HUES64 (cell line): ENCODE results near the gene GABPB2. TPM values are rescaled to one million over a fixed set of nuclear protein-coding genes. Genes with fewer than 3 reads are reported as not detected.

Experiments
- H3K27ac ChIP-seq: 2 replicates; pipeline ENCODE4 v1.7.0; 2013; ENCODE audit warnings: low read depth, low read length, inconsistent platforms
- H3K27me3 ChIP-seq: 2 replicates; pipeline ENCODE4 v1.6.1; 2013; ENCODE audit warnings: mild to moderate bottlenecking, low read length; ENCODE audit not compliant: insufficient read depth
- H3K36me3 ChIP-seq: 2 replicates; pipeline ENCODE4 v1.6.1; 2013; ENCODE audit warnings: mild to moderate bottlenecking, low read length; ENCODE audit not compliant: insufficient read depth
- H3K4me1 ChIP-seq: 2 replicates; pipeline ENCODE4 v1.6.1; 2013; ENCODE audit warnings: mild to moderate bottlenecking, low read length, moderate library complexity; ENCODE audit not compliant: insufficient read depth
- H3K4me3 ChIP-seq: 2 replicates; pipeline ENCODE4 v1.5.1; 2013; ENCODE audit warnings: mild to moderate bottlenecking, low read length, moderate library complexity
- H3K9ac ChIP-seq: 2 replicates; pipeline ENCODE4 v1.6.1; 2013; ENCODE audit warnings: mild to moderate bottlenecking, low read depth, low read length
- H3K9me3 ChIP-seq: 2 replicates; pipeline ENCODE4 v1.6.1; 2013; ENCODE audit warnings: low read depth, low read length; ENCODE audit not compliant: insufficient read depth
- WGBS: fragments of 150-250, 120-280 bp; methylation state at CpG from one replicate; pipeline ENCODE4 v1.1.7; 2013; ENCODE audit warnings: missing lambda C conversion rate; 5-methylcytosine and 5-hydroxymethylcytosine counted together
- polyA plus RNA-seq, 2 experiments: library from polyadenylated mRNA; stranded (reverse); fragments of 50-300 nt; gene quantifications; one replicate each; pipeline ENCODE4 v1.2.3, GENCODE V29; 2013

Gene GABPB2
- polyA plus RNA-seq (2013, experiment 1 of 2), result 1.6 TPM
- polyA plus RNA-seq (2013, experiment 2 of 2), result 2.1 TPM

DNA sequence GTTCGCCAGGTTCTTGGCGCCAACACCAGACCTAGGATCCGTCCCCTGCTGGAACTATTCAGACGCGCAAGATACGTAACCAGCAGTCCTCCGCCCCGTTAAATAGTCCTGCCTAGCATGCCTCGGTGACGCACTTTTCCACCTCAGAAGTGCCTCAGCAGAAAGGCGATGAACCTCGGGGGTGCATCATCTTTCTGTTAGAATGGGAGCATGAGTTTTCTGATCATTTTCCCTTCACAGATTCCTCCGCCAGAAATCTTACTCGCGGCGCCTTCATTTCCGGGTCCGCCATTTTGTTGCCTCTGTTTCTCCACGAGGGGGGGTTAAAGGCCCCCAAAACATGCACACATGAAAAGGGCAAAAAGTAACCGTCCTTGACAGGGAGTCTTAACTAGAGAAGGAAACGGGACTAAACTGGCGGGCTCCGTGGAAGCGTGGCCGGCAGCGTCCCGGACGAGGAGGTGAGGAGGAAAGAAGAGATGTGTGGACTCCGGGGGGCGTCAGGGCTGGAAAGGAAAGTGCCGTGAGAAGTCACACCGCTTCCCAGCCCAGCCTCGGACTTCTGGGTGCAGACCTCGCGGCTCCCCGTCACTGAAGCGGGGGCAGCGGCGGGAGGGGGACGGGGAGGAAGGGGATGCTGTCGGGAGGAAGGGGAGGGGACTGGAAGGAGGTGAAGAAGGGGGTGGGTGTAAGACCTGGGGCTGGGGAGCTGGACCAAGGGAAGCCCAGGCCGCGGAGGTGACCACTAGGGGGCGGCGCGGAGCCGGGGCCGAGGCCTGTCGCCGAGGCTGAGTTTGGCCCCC, at the start of gene GABPB2:
GABPB2 (plus strand) TSS at position 288 of the 803 bp plus-strand sequence. CDS start 17,429 bp downstream, outside the sequence.
- peak within 1 kb of the TSS; percentile 87 for H3K9ac ChIP-seq
- under 1% methylated on average over 50 of the region's 50 CpGs for WGBS
- peaks cover 24% of the 10 kb centered on the region for H3K36me3 ChIP-seq
- H3K27ac ChIP-seq, result peak within 1 kb of the TSS; percentile 88
- H3K4me1 ChIP-seq, result no peaks in the 10 kb centered on the region
- peak within 1 kb of the TSS; percentile 62 for H3K4me3 ChIP-seq
- H3K27me3 ChIP-seq, result no peaks in the 10 kb centered on the region
- H3K9me3 ChIP-seq, result no peaks in the 10 kb centered on the region

DNA sequence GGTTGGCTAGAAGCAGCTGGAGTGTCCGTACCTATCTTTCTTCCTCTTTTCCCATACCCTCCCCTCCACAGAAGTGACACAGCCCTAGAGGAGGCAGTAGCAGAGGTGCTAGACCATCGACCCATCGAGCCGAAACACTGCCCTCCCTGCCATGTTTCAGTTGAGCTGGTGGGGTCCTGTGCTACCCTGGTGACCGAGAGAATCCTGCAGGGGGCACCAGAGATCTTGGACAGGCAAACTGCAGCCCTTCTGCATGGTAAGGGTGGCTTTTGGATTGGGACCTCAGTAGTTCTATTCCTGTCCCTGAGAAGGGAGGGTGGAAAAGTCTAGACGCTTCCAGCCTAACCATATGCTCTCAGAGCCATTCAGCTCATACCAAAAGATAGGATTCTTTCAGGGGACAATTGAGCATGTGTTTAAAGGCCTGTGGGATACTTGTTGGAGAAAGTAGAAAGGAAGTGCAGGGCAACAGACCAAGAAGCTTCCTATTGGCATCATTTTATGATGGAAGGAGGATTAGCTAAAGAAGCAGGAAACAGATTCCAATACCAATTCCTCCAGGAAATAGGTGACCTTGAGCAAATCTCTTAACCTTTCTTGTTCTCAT, 45.9 kb upstream of the GABPB2 start:
- H3K4me1 ChIP-seq, result no peaks in the 10 kb centered on the region
- H3K9me3 ChIP-seq, result no peaks in the 10 kb centered on the region
- H3K9ac ChIP-seq, result no peak overlapping the region
- H3K27ac ChIP-seq, result no peak overlapping the region
- no peaks in the 10 kb centered on the region for H3K27me3 ChIP-seq
- WGBS, result 51% methylated on average over 5 of the region's 6 CpGs
- H3K4me3 ChIP-seq, result no peak overlapping the region
- peaks cover 38% of the 10 kb centered on the region for H3K36me3 ChIP-seq

DNA sequence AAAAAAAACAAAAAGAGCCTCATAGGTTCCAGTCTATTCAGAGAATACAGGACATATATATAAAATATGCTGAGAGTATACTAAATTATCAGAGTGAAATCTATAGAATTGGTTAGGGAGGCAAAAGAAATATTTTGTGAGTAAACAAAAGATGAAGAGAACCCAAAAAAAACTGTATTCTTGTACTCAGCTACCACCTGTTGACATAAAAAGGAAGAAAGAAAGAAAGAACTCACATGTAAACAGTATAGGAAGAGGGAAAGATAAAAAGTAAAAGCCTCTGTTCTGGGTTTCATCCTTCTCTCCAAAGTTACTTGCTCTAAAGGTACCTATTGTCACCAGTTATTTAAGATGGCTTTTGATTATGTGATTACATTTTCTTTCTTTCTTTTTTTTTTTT, 44.1 kb upstream of the GABPB2 start:
- Histone ChIP-seq H3K27me3 (no peaks in the 10 kb centered on the region), H3K4me3 (no peak overlapping the region), H3K9ac (no peak overlapping the region), H3K4me1 (no peaks in the 10 kb centered on the region), H3K9me3 (no peaks in the 10 kb centered on the region), H3K27ac (no peak overlapping the region), H3K36me3 (peaks cover 48% of the 10 kb centered on the region)

DNA sequence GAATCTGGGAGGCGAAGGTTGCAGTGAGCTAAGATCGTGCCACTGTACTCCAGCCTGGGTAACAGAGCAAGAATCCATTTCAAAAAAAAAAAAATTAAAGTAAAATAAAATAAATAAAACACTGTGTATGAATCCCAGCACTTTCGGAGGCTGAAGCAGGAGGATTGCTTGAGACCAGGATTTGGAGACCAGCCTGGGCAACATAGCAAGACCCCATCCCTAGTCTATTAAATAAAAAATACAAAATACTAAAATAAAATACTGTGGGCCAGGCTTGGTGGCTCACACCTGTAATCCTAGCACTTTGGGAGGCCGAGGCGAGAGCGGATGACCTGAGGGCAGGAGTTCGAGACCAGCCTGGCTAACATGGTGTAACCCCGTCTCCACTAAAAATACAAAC, 38.4 kb upstream of the GABPB2 start:
- Histone ChIP-seq H3K9ac (no peak overlapping the region), H3K4me3 (no peak overlapping the region), H3K27ac (no peak overlapping the region), H3K4me1 (0 out of 2 replicates have a peak, but pooled peaks cover 3% of the 10 kb centered on the region), H3K9me3 (no peaks in the 10 kb centered on the region), H3K36me3 (peaks cover 51% of the 10 kb centered on the region), H3K27me3 (no peaks in the 10 kb centered on the region)
- WGBS, result 95% methylated on average over 7 of the region's 8 CpGs

DNA sequence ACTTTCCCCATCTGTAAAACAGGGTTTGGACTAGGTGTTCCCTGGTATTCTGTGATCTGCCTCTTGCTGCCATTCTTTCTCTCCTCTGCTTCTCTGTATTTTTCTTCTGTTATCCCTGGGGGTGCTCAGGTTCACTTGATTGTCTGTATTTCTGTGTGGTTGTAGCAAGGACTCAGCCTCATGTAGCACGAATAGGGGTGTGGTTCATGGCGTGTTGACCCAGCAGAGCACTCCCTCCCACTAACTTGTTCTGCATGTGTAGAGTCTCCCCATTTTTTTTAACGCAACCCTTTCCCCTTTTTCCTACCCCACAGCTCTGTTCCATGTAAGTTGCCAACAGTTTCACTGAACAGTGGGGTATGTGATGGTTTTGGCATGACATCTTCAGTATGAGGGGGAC, 35.4 kb upstream of the GABPB2 start:
- H3K36me3 ChIP-seq, result peaks cover 30% of the 10 kb centered on the region
- H3K4me3 ChIP-seq, result no peak overlapping the region
- no peaks in the 10 kb centered on the region for H3K9me3 ChIP-seq
- H3K9ac ChIP-seq, result no peak overlapping the region
- H3K27me3 ChIP-seq, result no peaks in the 10 kb centered on the region
- H3K4me1 ChIP-seq, result peaks cover 3% of the 10 kb centered on the region; the same call in 1 of the 2 replicates
- no peak overlapping the region for H3K27ac ChIP-seq
- 100% methylated on average over 3 of the region's 3 CpGs for WGBS

DNA sequence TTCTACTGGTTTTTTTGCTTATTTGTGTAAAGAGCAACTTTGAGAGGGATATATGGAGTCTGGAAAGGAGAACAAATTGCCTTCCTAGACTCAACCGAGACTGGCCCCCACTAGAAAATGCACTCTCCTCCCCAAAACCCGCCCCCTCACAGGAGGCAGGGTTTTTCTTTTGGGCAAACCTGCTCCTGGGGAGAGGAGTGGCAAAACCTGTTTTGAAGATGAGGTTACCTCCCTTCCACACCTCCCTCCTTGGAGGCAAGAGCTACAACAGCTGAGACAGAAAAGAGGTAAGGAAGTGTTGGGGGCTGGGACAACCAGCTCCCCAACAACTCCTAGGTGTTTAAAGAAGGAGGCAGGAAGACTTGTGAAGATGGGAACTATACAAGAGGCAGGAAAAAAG, 34.2 kb upstream of the GABPB2 start, which contains the start of gene BNIPL:
BNIPL (plus strand) TSS at position 231 of the 400 bp plus-strand sequence; CDS start at position 371, 140 bp downstream.
- Histone ChIP-seq H3K4me1 (peaks cover 3% of the 10 kb centered on the region; the same call in 1 of the 2 replicates), H3K9ac (no peak within 1 kb of the TSS), H3K27me3 (no peaks in the 10 kb centered on the region), H3K27ac (peak within 1 kb of the TSS; percentile 41; the same call in 1 of the 2 replicates), H3K36me3 (peaks cover 24% of the 10 kb centered on the region), H3K9me3 (no peaks in the 10 kb centered on the region), H3K4me3 (no peak within 1 kb of the TSS; the same call in 1 of the 2 replicates)
- no CpG with 5 or more reads among the region's 2 CpGs for WGBS

DNA sequence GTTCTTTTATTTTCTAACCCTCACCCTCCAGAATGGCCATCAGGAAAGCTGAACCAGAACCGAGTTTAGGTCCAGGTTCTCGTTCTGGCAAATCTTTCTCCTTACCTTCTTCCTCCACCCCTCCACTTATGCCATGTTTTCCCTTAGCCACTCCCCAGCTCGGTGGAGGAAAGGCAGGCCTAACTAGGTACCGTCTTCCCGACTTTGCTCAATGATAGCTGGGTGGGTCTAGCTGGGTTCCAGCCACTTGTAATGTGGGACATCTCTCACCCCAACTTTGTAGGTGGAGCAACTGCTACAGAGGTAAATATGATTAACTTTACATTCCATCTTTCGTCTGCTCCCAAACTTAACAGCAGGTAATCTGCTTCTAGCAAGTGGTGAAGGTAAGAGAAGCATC, 33.5 kb upstream of the GABPB2 start:
- no peak overlapping the region for H3K9ac ChIP-seq
- peaks cover 3% of the 10 kb centered on the region; the same call in 1 of the 2 replicates for H3K4me1 ChIP-seq
- 85% methylated on average over 6 of the region's 6 CpGs for WGBS
- no peak overlapping the region for H3K27ac ChIP-seq
- peaks cover 20% of the 10 kb centered on the region for H3K36me3 ChIP-seq
- H3K27me3 ChIP-seq, result no peaks in the 10 kb centered on the region
- H3K9me3 ChIP-seq, result no peaks in the 10 kb centered on the region
- no peak overlapping the region for H3K4me3 ChIP-seq

DNA sequence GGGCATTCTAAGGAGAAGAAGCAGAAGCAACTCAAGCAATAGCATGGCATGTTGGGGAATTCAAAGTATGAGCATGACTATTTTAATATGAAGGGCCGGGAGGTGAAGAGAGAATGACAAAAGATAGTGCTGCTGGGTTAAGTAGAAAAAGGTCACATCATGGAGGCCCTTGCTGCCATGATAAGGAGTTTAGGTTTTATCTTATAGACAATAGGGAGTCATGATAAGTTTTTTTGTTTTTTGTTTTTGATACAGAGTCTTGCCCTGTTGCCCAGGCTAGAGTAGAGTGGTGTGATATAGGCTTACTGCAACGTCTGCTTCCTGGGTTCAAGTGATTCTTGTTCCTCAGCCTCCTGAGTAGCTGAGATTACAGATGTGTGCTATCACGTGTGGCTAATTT, 31.0 kb upstream of the GABPB2 start:
- Histone ChIP-seq H3K4me1 (peaks cover 3% of the 10 kb centered on the region; the same call in 1 of the 2 replicates), H3K9me3 (no peaks in the 10 kb centered on the region), H3K9ac (no peak overlapping the region), H3K36me3 (peaks cover 12% of the 10 kb centered on the region), H3K27ac (no peak overlapping the region), H3K27me3 (no peaks in the 10 kb centered on the region), H3K4me3 (no peak overlapping the region)
- 87% methylated on average over 3 of the region's 3 CpGs for WGBS

DNA sequence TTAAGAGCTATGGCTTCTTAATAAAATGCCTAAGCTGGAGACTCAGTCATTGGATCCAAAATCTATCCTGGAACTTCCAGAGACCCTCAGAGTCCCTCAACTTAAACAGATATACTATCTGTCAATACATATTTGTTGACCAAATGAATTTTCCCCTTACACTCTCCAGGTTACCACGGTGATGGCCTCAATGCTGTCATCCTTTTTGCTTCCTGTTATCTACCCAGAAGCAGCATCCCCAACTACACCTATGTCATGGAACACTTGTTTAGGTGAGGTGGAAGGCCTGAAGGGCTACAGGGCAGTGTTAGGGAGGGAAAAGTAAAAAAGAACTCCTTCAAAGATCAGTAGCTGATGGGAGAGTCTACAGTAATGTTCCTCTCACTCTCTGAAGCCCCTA, 27.4 kb upstream of the GABPB2 start:
- 95% methylated on average over 1 of the region's 1 CpG for WGBS
- H3K9ac ChIP-seq, result no peak overlapping the region
- H3K4me1 ChIP-seq, result peaks cover 3% of the 10 kb centered on the region; the same call in 1 of the 2 replicates
- no peak overlapping the region for H3K4me3 ChIP-seq
- H3K27me3 ChIP-seq, result no peaks in the 10 kb centered on the region
- H3K27ac ChIP-seq, result no peak overlapping the region
- H3K9me3 ChIP-seq, result no peaks in the 10 kb centered on the region
- 0 out of 2 replicates have a peak, but pooled peaks cover 2% of the 10 kb centered on the region for H3K36me3 ChIP-seq

DNA sequence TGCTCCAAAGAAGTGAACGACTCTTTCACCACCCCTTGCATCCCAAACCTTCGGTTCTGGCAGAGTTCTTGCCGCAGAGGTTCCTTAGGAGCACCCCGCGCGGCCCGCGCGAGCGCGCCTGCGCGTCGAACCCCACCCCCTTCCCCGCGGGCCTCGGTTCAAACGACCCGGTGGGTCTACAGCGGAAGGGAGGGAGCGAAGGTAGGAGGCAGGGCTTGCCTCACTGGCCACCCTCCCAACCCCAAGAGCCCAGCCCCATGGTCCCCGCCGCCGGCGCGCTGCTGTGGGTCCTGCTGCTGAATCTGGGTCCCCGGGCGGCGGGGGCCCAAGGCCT, 23.0 kb upstream of the GABPB2 start, which contains the start of gene C1orf56:
C1orf56 (plus strand) TSS at position 161 of the 334 bp plus-strand sequence; CDS start at position 258, 97 bp downstream.
- Histone ChIP-seq H3K9me3 (no peaks in the 10 kb centered on the region), H3K36me3 (peaks cover 28% of the 10 kb centered on the region), H3K4me3 (peak within 1 kb of the TSS; percentile 82), H3K4me1 (peaks cover 11% of the 10 kb centered on the region; the same call in 1 of the 2 replicates), H3K27ac (peak within 1 kb of the TSS; percentile 88), H3K9ac (peak within 1 kb of the TSS; percentile 84), H3K27me3 (no peaks in the 10 kb centered on the region)
- WGBS, result under 1% methylated on average over 29 of the region's 29 CpGs
